ENCODE measurements around the gene SETBP1.

Gene SETBP1

GRCh38 chr18:44878335-44878734 is 197.6 kb downstream of the SETBP1 start:
- H3K9ac ChIP-seq (ENCODE audit: low read length) = no peak overlapping the region
- no peak overlapping the region for H3K4ac ChIP-seq (ENCODE audit: low read depth, low read length)
- H3K18ac ChIP-seq (ENCODE audit: low read length) = no peak overlapping the region
- no peaks in the 10 kb centered on the region for H3K27me3 ChIP-seq (ENCODE audit: insufficient read depth, low read length, poor library complexity)
- no peak overlapping the region for H3K23ac ChIP-seq (ENCODE audit: low read length)
- no peak overlapping the region for H2BK15ac ChIP-seq (replicated peaks; ENCODE audit: low read depth)
- no peaks in the 10 kb centered on the region for H3K79me1 ChIP-seq (ENCODE audit: low read length)
- no peaks in the 10 kb centered on the region for H3K36me3 ChIP-seq (ENCODE audit: control insufficient read depth, insufficient read depth, low read length)
- peaks cover 9% of the 10 kb centered on the region for H3K4me1 ChIP-seq (ENCODE audit: control insufficient read depth, low read depth, low read length)
- H2AK5ac ChIP-seq (ENCODE audit: low read length) = no peak overlapping the region
- no peak overlapping the region for H3K4me2 ChIP-seq (ENCODE audit: low read length)
- H3K27ac ChIP-seq (ENCODE audit: low read depth, low read length) = no peak overlapping the region
- no peak overlapping the region for H3K4me3 ChIP-seq (ENCODE audit: low read length)
- no peak overlapping the region for H2BK120ac ChIP-seq (ENCODE audit: low read depth, low read length)
- DNase-seq = no peak
- H3K79me2 ChIP-seq (ENCODE audit: control insufficient read depth, insufficient read depth, low read length) = no peaks in the 10 kb centered on the region
- no peak overlapping the region for H2BK5ac ChIP-seq (ENCODE audit: low read length)
- H3K56ac ChIP-seq (ENCODE audit: low read length) = no peak overlapping the region
- H4K5ac ChIP-seq (ENCODE audit: low read length) = no peak overlapping the region
- no peak overlapping the region for H4K8ac ChIP-seq (ENCODE audit: low read depth, low read length)

GRCh38 chr18:44880170-44880569 is 199.5 kb downstream of the SETBP1 start:
- H2BK5ac ChIP-seq (ENCODE audit: low read length) = no peak overlapping the region
- H2BK120ac ChIP-seq (ENCODE audit: low read depth, low read length) = no peak overlapping the region
- no peaks in the 10 kb centered on the region for H3K79me2 ChIP-seq (ENCODE audit: control insufficient read depth, insufficient read depth, low read length)
- H4K5ac ChIP-seq (ENCODE audit: low read length) = no peak overlapping the region
- no peak overlapping the region for H2BK15ac ChIP-seq (replicated peaks; ENCODE audit: low read depth)
- DNase-seq = no peak
- H3K23ac ChIP-seq (ENCODE audit: low read length) = no peak overlapping the region
- H3K4me1 ChIP-seq (ENCODE audit: control insufficient read depth, low read depth, low read length) = peaks cover 9% of the 10 kb centered on the region
- no peak overlapping the region for H4K8ac ChIP-seq (ENCODE audit: low read depth, low read length)
- H2AK5ac ChIP-seq (ENCODE audit: low read length) = no peak overlapping the region
- no peak overlapping the region for H3K56ac ChIP-seq (ENCODE audit: low read length)
- no peak overlapping the region for H3K9ac ChIP-seq (ENCODE audit: low read length)
- H3K36me3 ChIP-seq (ENCODE audit: control insufficient read depth, insufficient read depth, low read length) = no peaks in the 10 kb centered on the region
- no peak overlapping the region for H3K4me3 ChIP-seq (ENCODE audit: low read length)
- no peaks in the 10 kb centered on the region for H3K27me3 ChIP-seq (ENCODE audit: insufficient read depth, low read length, poor library complexity)
- H3K79me1 ChIP-seq (ENCODE audit: low read length) = no peaks in the 10 kb centered on the region
- H3K18ac ChIP-seq (ENCODE audit: low read length) = no peak overlapping the region
- WGBS (ENCODE audit: extremely low coverage, insufficient coverage, low lambda C conversion rate) = no CpG with 5 or more reads among the region's 5 CpGs
- H3K27ac ChIP-seq (ENCODE audit: low read depth, low read length) = no peak overlapping the region
- H3K4me2 ChIP-seq (ENCODE audit: low read length) = no peak overlapping the region
- H3K4ac ChIP-seq (ENCODE audit: low read depth, low read length) = no peak overlapping the region

GRCh38 chr18:44881461-44882162 is 200.9 kb downstream of the SETBP1 start:
- Histone ChIP-seq H2BK120ac (ENCODE audit: low read depth, low read length) (no peak overlapping the region), H3K4ac (ENCODE audit: low read depth, low read length) (no peak overlapping the region), H4K8ac (ENCODE audit: low read depth, low read length) (no peak overlapping the region), H3K23ac (ENCODE audit: low read length) (no peak overlapping the region), H3K27me3 (ENCODE audit: insufficient read depth, low read length, poor library complexity) (no peaks in the 10 kb centered on the region), H3K18ac (ENCODE audit: low read length) (no peak overlapping the region), H4K5ac (ENCODE audit: low read length) (no peak overlapping the region), H3K79me1 (ENCODE audit: low read length) (no peaks in the 10 kb centered on the region), H2AK5ac (ENCODE audit: low read length) (no peak overlapping the region), H3K36me3 (ENCODE audit: control insufficient read depth, insufficient read depth, low read length) (no peaks in the 10 kb centered on the region), H3K4me2 (ENCODE audit: low read length) (no peak overlapping the region), H3K79me2 (ENCODE audit: control insufficient read depth, insufficient read depth, low read length) (no peaks in the 10 kb centered on the region), H2BK5ac (ENCODE audit: low read length) (no peak overlapping the region), H3K9ac (ENCODE audit: low read length) (no peak overlapping the region), H3K56ac (ENCODE audit: low read length) (no peak overlapping the region), H2BK15ac (replicated peaks; ENCODE audit: low read depth) (peak overlapping the region; percentile 42), H3K27ac (ENCODE audit: low read depth, low read length) (no peak overlapping the region), H3K4me1 (ENCODE audit: control insufficient read depth, low read depth, low read length) (peaks cover 9% of the 10 kb centered on the region), H3K4me3 (ENCODE audit: low read length) (no peak overlapping the region)
- DNase-seq = no peak
- WGBS (ENCODE audit: extremely low coverage, insufficient coverage, low lambda C conversion rate) = no CpG with 5 or more reads among the region's 9 CpGs

GRCh38 chr18:44882163-44882868 is 201.6 kb downstream of the SETBP1 start:
- Histone ChIP-seq H2AK5ac (ENCODE audit: low read length) (no peak overlapping the region), H3K79me1 (ENCODE audit: low read length) (no peaks in the 10 kb centered on the region), H4K5ac (ENCODE audit: low read length) (no peak overlapping the region), H3K27me3 (ENCODE audit: insufficient read depth, low read length, poor library complexity) (no peaks in the 10 kb centered on the region), H3K23ac (ENCODE audit: low read length) (no peak overlapping the region), H3K4ac (ENCODE audit: low read depth, low read length) (peak overlapping the region; percentile 48), H3K4me3 (ENCODE audit: low read length) (no peak overlapping the region), H4K8ac (ENCODE audit: low read depth, low read length) (no peak overlapping the region), H2BK15ac (replicated peaks; ENCODE audit: low read depth) (no peak overlapping the region), H3K56ac (ENCODE audit: low read length) (no peak overlapping the region), H3K27ac (ENCODE audit: low read depth, low read length) (no peak overlapping the region), H3K36me3 (ENCODE audit: control insufficient read depth, insufficient read depth, low read length) (no peaks in the 10 kb centered on the region), H3K4me1 (ENCODE audit: control insufficient read depth, low read depth, low read length) (peaks cover 12% of the 10 kb centered on the region), H2BK5ac (ENCODE audit: low read length) (peak overlapping the region; percentile 18), H3K4me2 (ENCODE audit: low read length) (no peak overlapping the region), H3K18ac (ENCODE audit: low read length) (no peak overlapping the region), H2BK120ac (ENCODE audit: low read depth, low read length) (no peak overlapping the region), H3K9ac (ENCODE audit: low read length) (no peak overlapping the region), H3K79me2 (ENCODE audit: control insufficient read depth, insufficient read depth, low read length) (no peaks in the 10 kb centered on the region)
- DNase-seq = no peak
- no CpG with 5 or more reads among the region's 6 CpGs for WGBS (ENCODE audit: extremely low coverage, insufficient coverage, low lambda C conversion rate)

GRCh38 chr18:44883671-44884070 is 203.0 kb downstream of the SETBP1 start:
- WGBS (ENCODE audit: extremely low coverage, insufficient coverage, low lambda C conversion rate) = no CpG with 5 or more reads among the region's 4 CpGs
- H3K27ac ChIP-seq (ENCODE audit: low read depth, low read length) = no peak overlapping the region
- no peak overlapping the region for H4K5ac ChIP-seq (ENCODE audit: low read length)
- H3K4me3 ChIP-seq (ENCODE audit: low read length) = no peak overlapping the region
- no peaks in the 10 kb centered on the region for H3K79me2 ChIP-seq (ENCODE audit: control insufficient read depth, insufficient read depth, low read length)
- no peak overlapping the region for H3K4ac ChIP-seq (ENCODE audit: low read depth, low read length)
- H3K56ac ChIP-seq (ENCODE audit: low read length) = no peak overlapping the region
- H3K4me2 ChIP-seq (ENCODE audit: low read length) = no peak overlapping the region
- no peak overlapping the region for H2BK5ac ChIP-seq (ENCODE audit: low read length)
- H3K9ac ChIP-seq (ENCODE audit: low read length) = no peak overlapping the region
- no peaks in the 10 kb centered on the region for H3K27me3 ChIP-seq (ENCODE audit: insufficient read depth, low read length, poor library complexity)
- H3K23ac ChIP-seq (ENCODE audit: low read length) = no peak overlapping the region
- no peaks in the 10 kb centered on the region for H3K36me3 ChIP-seq (ENCODE audit: control insufficient read depth, insufficient read depth, low read length)
- H3K79me1 ChIP-seq (ENCODE audit: low read length) = no peaks in the 10 kb centered on the region
- H3K4me1 ChIP-seq (ENCODE audit: control insufficient read depth, low read depth, low read length) = peaks cover 20% of the 10 kb centered on the region
- H2BK120ac ChIP-seq (ENCODE audit: low read depth, low read length) = no peak overlapping the region
- no peak overlapping the region for H2BK15ac ChIP-seq (replicated peaks; ENCODE audit: low read depth)
- no peak overlapping the region for H3K18ac ChIP-seq (ENCODE audit: low read length)
- no peak overlapping the region for H4K8ac ChIP-seq (ENCODE audit: low read depth, low read length)
- no peak overlapping the region for H2AK5ac ChIP-seq (ENCODE audit: low read length)
- DNase-seq = no peak

GRCh38 chr18:44884431-44884830 is 203.7 kb downstream of the SETBP1 start:
- DNase-seq = no peak
- Histone ChIP-seq H3K27me3 (ENCODE audit: insufficient read depth, low read length, poor library complexity) (no peaks in the 10 kb centered on the region), H3K79me2 (ENCODE audit: control insufficient read depth, insufficient read depth, low read length) (no peaks in the 10 kb centered on the region), H3K79me1 (ENCODE audit: low read length) (no peaks in the 10 kb centered on the region), H3K4ac (ENCODE audit: low read depth, low read length) (no peak overlapping the region), H2BK120ac (ENCODE audit: low read depth, low read length) (no peak overlapping the region), H2BK5ac (ENCODE audit: low read length) (no peak overlapping the region), H3K36me3 (ENCODE audit: control insufficient read depth, insufficient read depth, low read length) (no peaks in the 10 kb centered on the region), H2BK15ac (replicated peaks; ENCODE audit: low read depth) (no peak overlapping the region), H3K23ac (ENCODE audit: low read length) (no peak overlapping the region), H3K4me2 (ENCODE audit: low read length) (no peak overlapping the region), H4K8ac (ENCODE audit: low read depth, low read length) (no peak overlapping the region), H3K4me1 (ENCODE audit: control insufficient read depth, low read depth, low read length) (peaks cover 20% of the 10 kb centered on the region), H3K27ac (ENCODE audit: low read depth, low read length) (no peak overlapping the region), H3K4me3 (ENCODE audit: low read length) (no peak overlapping the region), H3K18ac (ENCODE audit: low read length) (no peak overlapping the region), H3K9ac (ENCODE audit: low read length) (no peak overlapping the region), H4K5ac (ENCODE audit: low read length) (no peak overlapping the region), H3K56ac (ENCODE audit: low read length) (no peak overlapping the region), H2AK5ac (ENCODE audit: low read length) (no peak overlapping the region)

Measured in mesendoderm (in vitro differentiated cells).